Epidermal melanocyte (primary cell): ENCODE measurements around the gene CXCR1.
"Not testable (repeated sequence)": the region's sequence is repeated elsewhere in the genome, so short reads cannot be mapped to it uniquely, and the experiment has no call there.

Source experiments
- DNase-seq: peaks from one replicate; pipeline ENCODE4 v3.0.0; 2011; ENCODE audit warnings: low spot score; ENCODE audit not compliant: insufficient read length

Gene CXCR1

DNA sequence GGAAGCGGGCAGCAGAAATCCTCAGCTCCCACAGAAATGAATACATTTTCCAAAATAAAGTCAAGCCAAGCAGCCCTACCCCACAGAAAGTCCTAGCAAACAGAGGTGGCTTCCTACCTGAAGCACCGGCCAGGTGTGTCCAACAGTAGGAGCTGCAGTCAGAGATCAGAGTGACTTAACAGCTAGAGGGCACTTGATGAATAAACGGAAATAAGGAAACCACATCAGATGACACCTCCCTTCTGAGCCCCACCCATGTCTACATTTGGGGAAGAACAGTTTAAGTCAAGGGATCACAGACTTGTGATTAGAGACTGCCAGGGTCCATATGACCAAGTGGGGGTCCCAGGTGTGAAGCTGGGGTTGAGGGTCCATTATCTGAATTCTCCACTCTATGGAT, at the start of gene CXCR1:
TSS of gene CXCR1 (minus strand) at position 172 of the 400 bp plus-strand sequence. CDS start 1,751 bp downstream, outside the sequence.
- DNase-seq, result no peak

DNA sequence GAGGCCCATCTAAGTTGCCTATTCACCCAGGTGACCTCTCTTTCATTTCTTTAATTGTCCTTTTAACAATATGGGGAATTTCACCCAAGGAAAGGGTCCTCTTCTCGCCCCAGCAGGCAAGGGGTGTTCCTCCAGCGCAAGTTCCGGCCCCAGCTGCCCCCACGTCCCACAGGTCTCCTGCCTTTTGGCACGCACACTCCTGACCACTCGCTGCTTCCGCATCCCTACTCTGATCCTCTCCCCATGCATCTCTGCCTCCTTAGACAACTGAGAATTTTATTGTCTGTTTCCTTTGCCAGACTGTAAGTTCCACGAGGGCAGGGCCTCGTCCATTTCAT, 49.5 kb upstream of the CXCR1 start:
- DNase-seq, result no peak

DNA sequence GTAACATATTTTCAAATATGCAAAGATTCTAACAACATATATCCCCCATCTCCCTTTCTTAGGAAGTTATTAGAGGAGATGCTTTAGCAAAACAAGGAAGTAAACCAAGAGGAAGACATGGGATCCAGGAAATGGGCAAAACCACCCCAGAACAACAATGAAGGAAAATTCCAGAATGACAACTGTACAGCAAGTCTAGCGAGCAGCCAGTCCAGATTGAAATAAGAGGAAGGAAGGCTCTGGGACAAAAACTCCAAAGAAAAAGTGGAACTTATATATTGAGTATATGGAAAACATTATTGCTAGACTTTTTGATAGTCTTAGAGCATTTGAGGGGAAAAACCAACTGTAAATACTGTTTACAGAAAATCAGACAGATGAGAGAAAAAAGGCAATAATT, 47.4 kb upstream of the CXCR1 start:
- no peak for DNase-seq

DNA sequence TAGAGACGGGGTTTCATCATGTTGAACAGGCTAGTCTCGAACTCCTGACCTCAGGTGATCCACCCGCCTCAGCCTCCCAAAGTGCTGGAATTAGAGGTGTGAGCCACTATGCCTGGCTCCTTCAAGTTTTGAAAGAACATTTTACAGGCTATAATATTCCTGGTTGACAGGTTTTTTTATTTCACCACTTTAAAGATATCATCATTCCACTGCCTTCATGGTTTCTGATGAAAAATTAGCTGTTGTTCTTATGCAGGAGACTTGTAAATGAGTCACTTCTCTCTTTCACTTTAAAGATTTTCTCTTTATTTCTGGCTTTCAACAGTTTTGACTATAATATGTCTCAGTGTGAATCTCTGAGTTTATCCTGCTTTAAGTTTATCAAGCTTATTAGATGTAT, 42.3 kb upstream of the CXCR1 start:
- DNase-seq, result no peak

DNA sequence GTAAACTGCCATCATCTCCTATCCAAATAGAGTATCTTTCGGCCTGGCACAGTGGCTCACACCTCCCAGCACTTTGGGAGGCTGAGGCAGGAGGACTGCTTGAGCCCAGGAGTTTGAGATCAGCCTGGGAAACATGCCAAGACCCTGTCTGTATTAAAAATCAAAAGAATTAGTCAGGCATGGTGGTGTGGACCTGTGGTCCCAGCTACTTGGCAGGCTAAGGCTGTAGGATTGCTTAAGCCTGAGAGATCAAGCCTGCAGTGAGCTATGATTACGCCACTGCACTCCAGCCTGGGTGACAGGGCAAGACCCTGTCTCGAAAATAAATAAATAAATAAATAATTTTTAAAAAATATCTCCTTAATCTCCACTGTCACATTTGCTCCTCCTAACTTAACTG, 35.5 kb upstream of the CXCR1 start:
- DNase-seq, result no peak

DNA sequence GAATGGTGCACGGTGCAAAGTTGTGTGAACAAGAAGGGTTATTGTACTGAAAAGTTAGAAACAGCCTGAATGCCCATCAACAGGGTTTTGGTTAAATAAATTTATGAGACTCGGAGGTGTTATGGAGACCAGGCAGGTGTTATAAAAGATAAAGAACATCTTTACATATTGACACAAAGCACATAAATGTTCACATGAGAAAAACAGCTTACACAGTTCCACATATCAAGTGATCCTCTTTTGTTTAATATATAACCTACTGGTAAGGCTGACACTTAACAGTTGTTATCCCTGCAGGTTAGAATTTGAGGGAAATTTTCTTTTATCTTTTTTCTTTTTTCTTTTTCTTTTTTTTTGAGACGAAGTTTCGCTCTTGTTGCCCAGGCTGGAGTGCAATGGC, 30.2 kb upstream of the CXCR1 start:
- no peak for DNase-seq

DNA sequence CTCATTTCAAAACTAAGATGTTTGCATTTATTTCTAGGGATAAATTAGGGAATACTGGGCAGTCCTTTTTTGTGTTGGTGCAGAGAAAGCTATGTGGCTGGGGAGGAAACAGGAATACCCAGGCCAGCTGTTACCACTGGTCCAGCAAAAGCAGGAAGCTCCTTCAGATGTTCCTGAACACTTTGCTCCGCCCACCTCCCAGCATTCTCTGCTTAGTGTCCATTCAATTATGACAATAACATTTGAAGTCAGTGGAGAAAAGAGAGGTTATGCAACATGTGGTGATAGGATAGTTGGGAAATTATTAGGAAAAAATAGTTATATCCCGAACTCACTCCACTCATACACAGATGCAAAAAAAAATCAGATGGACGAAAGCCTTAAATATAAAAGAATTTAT, 28.1 kb upstream of the CXCR1 start:
- no peak for DNase-seq

DNA sequence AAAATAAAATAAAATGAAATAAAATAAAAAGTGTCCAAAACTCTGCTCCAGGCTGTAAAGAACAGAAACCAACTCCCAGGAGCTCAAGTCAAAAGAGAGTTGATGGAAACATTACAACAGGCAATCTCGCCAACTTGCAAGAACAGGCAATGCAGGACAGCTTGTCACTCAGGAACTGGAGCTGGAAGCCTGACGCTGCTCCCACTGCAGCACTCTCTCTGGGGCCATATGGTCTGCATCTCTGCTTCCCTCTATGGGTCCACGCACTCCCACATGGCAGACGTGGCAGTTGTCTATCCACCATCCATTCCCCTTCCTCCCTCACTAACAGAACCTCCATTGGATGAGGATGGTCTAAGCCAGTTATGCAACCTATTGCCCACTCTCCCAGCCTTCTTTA, 26.9 kb upstream of the CXCR1 start:
- DNase-seq, result no peak

DNA sequence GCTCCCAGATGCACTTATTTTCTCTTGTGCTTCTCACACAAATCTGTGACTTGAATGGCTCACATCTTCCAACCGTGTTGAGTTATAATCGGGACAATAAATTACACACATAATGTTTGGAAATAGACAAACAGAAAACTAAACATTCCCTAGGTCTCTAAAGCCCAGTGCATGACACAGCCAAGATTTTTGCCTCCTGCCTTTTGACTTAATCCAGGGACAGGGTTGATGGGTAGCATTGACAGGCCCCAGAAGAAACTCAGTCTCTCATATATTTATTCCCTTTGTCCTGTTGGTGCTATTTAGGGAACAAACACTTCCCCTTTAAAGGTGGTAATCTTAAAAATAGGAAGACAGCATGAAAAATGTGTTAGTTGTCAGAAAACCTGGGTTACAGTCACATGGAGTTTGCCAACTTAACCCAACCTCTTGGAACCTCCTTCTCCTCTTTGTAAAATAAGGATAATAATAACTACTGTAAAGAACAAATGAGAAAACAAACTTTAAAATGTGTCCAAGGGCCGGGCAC, 26.2 kb upstream of the CXCR1 start:
- no peak for DNase-seq

DNA sequence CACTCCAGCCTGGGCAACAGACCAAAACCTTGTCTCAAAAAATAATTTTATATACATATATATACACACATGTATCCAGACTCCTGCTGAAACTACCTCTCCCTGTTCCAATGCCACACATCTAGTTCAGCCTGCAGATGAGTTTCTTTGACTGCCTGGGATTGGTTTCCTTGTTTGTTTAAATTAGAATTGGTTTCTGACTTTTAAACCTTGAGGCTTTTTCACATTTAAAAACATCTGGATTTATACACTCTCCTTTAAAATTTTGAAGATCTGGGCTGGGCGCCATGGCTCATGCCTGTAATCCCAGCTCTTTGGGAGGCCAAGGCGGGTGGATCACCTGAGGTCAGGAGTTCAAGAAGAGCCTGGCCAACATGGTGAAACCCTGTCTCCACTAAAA, 21.8 kb upstream of the CXCR1 start:
- no peak for DNase-seq

DNA sequence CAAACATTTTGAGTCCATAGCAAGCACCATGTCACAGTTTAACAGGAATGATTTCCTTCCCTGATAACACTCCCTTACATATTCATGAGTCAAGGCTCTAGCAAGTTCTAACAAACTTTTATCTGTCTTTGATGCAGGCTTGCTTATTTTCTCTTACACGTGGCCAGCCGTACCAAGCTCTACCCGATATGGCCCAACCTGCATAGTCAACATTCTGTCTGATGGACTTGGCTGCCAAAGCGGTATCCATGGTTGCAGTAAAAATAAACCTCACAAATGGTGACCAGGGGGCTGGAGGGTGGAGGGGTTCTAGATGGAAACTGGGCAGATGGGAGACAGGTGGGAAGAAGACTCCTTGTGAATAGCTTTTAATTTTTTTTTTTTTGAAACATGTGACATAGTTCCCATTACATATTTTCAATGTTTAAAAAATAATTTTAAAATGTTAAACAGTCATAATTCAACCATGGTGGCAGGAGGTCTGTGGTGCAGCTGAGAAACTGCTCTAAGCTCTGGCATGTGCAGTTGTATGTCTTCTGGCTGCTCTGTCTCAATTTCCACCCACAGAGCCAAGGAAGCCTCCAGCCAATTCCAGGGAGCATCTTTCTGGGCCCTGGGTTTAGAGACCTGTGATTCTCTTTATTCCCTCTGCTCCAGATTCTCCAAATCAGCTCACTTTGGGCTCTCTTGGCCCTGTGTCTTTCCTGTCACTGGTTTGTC, 20.7 kb upstream of the CXCR1 start:
- no peak for DNase-seq

DNA sequence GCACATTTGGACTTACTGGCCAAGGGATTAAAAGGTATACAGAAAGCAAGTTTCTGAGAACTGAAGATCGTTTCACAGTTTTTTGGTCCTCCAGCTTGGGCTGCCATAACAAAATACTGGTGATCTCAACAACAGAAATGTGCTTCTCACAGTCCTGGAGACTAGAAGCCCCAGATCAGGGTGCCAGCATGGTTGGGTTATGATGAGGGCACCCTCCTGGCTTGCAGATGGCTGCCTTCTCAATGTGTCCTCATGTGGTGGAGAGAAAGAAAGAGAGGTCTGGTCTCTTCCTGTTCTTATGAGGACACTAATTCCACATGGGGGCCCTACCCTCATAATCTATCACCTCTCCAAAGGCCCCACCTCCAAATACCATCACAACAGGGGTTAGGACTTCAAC, 20.1 kb upstream of the CXCR1 start:
- no peak for DNase-seq

DNA sequence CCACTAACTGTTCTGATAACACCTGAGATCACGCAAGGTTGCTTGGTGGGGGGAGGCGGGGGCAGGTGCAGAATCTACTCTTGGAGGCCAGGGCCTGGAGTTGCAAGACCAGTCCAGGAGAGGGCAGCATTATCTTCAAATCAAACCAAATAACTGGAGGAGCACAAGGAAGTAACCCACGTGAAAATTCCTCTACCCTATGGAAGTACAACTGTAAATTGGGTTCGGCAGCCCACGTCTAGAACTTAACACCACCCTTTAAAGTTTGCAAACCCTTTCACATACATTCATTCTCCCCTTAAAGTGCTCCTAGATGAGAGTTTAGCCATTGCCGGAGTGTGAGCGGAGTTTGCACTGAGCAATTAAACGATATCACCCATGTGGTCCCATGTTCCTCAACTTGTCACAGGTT, 19.6 kb upstream of the CXCR1 start:
- DNase-seq, result peak; percentile 55

DNA sequence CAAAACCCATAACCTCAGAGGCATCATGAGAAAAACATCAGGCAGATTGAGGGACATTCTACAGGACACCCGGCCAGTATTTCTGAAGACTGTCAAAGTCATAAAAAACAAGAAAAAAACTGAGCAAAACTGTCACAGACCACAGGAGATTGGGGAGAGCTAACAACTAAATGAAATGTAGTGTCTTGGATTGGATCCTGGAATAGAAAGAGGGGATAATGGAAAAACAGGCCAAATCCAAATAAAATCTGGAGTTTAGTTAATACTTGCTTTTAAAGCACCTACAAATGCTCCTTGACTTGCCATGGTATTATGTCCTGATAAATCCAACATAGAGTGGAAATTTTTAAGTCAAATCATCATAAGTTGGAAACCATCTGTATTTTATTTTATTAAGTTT, 17.6 kb upstream of the CXCR1 start:
- DNase-seq, result no peak

DNA sequence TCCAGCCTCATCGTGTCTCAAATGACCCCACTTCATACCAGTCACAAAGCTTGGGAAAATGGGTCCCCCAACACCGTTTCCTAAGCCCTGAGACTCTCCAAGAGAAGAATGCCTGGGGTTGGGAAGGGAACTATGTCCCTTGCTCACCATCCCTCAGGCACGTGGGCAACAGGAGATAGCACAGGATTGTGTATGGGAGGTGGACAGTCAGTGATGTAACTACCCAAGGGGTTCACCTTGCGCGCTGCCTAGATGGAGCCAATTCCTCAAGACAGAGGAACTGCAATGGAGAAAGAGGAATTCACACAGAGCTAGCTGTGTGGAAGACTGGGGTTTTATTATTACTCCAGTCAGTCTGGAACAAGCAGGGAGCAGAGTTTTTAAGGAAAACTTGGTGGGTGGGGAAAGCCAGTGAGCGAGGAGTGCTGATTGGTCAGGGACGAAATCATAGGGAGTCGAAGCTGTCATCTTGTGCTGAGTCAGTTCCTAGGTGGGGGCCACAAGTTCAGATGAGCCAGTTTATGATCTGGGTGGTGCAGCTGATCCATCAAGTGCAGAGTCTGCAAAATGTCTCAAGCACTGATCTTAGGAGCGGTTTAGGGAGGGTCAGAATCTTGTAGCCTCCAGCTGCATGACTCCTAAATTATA, 13.8 kb upstream of the CXCR1 start:
- DNase-seq, result no peak

DNA sequence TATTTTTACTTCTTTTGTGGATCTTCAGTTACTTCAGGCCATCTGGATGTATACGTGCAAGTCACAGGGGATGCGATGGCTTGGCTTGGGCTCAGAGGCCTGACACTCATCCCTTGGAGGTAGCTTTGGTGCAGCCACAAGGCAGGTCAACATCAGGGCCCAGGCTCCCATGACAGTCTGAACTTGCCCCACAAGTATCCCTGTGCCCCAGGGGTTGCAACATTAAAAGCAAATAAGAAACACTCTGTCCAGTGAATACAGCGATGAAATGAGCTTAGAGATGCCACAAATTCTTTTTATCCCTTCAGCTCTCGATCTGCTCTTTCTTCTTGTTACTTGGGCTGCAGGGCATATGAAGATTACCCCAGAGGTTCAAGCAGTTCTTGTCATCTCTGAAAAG, 13.0 kb upstream of the CXCR1 start:
- no peak for DNase-seq

DNA sequence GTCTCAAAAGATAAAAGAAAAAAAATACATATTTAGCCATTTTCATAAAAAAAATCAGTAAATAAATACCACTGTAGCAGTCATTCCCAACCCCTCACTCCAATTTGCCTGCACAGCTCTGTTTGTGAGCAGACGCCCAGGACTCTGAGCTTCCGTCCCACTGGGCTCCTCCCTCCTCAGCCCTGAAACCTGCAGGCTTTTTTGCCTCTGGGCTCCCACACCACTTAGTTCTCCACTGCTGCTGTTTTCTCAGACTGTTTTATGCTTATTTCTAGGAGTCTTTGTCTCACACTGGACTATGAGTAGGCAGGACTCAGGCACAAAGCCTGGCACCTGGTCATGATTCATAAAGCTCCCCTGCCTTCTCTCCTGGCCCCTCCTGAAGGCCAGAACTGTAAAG, 6.1 kb upstream of the CXCR1 start:
- no peak for DNase-seq

DNA sequence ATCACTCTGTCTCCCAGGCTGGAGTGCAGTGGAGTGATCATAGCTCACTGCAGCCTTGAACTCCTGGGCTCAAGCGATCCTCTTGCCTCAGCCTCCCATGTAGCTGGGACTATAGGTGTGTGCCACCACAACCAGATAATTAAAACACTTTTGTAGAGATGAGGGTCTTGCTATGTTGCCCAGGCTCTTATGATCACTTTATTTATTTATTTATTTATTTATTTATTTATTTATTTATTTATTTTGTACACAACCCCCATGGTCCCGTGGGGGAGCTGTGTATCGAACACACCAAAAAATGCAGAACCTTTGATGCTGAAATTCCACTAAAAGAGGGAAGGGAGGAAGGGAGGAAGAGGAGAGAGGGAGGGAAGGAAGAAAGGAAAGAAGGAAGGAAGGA, 5.0 kb upstream of the CXCR1 start:
- DNase-seq, result not testable (repeated sequence)

DNA sequence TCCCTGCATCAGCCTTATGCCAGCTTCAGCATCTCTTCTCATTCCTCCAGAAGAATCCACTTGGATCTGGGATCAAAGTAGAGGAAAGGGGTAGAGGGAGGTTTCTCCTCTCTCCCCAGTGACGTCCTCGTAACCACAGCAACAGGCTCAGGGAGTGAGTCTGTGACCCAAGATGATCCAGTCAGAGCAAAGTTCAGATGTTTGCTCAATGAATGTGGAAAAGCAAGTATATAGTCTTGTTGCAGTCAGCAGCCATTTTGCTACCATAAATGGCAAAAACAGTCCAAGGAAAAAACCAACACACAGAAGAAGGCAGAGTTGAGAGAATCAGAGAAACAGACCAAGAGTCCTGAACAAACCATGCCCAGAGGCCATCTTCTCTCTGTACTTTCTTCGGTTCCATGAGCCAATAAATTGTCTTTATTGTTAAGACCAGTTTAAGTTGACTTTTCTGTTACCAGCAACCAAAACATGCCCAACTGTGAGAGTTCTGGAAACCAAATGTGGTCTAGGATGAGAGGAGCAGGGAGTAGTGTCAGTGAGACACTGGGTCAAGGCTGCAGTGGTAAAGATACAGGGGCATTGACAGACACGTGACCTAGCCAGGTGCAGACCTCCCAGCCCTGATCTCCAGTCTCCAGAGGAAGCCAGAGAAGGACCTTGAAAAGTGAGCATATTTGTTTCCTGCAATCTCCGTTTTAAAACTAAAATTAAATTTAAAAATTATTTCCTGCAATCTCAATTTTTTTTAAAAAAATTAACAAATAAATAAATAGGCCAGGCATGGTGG, 3.2 kb upstream of the CXCR1 start:
- no peak for DNase-seq

DNA sequence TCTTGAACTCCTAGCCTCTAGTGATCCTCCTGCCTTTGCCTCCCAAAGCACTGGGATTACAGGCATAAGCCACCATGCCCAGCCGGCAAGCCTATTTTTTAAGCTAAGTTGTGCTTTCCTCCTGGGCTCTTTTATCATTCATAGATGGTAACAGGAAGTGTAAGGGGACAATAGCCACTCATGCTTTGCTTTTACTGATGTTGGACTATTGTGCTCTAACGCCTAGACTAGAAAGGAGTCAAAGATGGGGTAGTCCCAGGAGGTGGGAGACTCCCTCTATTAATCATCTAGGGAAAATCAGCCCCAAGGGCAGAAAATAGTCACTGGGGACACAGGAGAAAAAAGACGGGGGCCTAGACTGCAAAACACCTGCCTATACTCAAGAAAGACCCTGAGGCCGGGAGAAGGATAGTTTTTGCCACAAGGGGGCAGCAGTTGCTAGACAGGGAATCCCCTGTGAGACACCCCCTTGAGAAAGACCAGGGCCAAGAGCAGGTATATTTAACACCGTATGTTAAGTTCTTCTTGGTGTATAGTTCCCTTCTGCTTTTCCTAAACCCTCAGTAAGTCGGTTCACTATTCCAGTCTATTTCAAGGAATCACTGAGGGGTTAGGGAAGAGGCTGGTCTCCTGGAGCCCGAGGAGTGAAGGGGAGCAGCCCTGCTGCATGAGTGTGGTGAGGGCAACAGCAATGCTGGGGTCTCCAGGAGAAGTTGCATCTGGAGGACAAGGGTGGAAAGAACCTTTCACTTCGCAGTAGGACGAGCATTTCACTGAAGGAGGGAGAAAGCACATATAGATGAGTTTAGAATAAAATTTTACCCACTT, 2.1 kb upstream of the CXCR1 start:
- no peak for DNase-seq

DNA sequence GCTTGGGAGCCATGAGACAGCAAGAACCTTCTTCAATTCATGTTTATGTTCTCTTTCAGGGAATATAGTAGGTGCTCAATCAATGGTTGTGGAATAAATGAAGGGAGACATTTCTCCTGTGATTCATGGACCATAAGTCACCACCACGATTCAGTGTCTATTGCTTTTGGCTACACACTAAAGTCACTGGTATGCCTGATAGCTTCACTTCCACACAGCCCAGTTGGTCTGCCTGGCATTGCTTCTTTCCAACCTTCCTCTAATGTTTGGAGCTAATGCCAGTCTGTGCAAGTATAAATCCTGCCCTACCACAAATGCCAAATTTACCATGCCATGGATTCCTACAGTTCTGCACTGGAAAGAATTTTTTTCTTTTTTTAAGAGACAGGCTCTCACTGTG, 1.3 kb upstream of the CXCR1 start:
- DNase-seq, result no peak

DNA sequence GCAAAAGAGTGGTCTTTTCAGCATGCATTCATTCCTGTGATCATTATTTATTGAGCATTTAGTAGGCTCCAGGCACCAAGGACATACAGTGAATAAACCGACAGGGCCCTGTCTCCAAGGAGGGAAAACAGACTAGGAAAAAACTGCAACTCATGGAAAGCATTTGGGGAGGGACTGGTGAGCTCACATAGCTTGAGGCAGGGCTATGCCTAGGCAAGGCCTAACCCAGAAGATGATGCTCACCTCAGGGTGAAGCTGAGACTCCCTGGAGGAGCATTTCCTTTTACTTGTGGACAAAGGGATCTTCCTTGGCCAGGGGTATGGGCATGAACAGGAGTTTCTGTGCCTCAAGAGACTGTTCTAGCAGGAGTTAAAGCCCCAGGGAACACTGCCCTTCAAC, 3.9 kb downstream of the CXCR1 start:
- no peak for DNase-seq
